ENCODE results near the gene FAM50A. TPM values are rescaled to one million over a fixed set of nuclear protein-coding genes. Genes with fewer than 3 reads are reported as not detected.

Gene FAM50A
- total and polyA plus RNA-seq, 11 donors: 27.7 to 119 (median 43.1) TPM

GRCh38 chrX:154457491-154458115 lies 13.7 kb downstream of the FAM50A start:
- Histone ChIP-seq H3K27me3 (no peaks in the 10 kb centered on the region), H3K36me3 (peaks cover 0 to 5% (median 0%) of the 10 kb centered on the region in 9 donors), H3K4me1 (peaks cover 0 to 13% (median 0%) of the 10 kb centered on the region in 12 donors), H3K27ac (peak overlapping the region in 9 of 12 donors; percentile 32 to 89 (median 68)), H3K9me3 (no peaks in the 10 kb centered on the region), H3K4me3 (peak overlapping the region in 11 of 12 donors; percentile 40 to 85 (median 62))
- TF ChIP-seq, protein P1, sequence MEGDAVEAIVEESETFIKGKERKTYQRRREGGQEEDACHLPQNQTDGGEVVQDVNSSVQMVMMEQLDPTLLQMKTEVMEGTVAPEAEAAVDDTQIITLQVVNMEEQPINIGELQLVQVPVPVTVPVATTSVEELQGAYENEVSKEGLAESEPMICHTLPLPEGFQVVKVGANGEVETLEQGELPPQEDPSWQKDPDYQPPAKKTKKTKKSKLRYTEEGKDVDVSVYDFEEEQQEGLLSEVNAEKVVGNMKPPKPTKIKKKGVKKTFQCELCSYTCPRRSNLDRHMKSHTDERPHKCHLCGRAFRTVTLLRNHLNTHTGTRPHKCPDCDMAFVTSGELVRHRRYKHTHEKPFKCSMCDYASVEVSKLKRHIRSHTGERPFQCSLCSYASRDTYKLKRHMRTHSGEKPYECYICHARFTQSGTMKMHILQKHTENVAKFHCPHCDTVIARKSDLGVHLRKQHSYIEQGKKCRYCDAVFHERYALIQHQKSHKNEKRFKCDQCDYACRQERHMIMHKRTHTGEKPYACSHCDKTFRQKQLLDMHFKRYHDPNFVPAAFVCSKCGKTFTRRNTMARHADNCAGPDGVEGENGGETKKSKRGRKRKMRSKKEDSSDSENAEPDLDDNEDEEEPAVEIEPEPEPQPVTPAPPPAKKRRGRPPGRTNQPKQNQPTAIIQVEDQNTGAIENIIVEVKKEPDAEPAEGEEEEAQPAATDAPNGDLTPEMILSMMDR (IDR thresholded peaks at IDR 0.05): no peak
- peak in 3 of 5 donors; percentile 23 to 65 (median 38) for DNase-seq
- 3 to 40% (median 18%) methylated on average over 27 to 65 of the region's 65 CpGs for WGBS, 4 donors
- ATAC-seq: peak in 3 of 4 donors; percentile 18 to 54 (median 46)
- intact Hi-C loops (cut with DNase I): no loop called here

DNA sequence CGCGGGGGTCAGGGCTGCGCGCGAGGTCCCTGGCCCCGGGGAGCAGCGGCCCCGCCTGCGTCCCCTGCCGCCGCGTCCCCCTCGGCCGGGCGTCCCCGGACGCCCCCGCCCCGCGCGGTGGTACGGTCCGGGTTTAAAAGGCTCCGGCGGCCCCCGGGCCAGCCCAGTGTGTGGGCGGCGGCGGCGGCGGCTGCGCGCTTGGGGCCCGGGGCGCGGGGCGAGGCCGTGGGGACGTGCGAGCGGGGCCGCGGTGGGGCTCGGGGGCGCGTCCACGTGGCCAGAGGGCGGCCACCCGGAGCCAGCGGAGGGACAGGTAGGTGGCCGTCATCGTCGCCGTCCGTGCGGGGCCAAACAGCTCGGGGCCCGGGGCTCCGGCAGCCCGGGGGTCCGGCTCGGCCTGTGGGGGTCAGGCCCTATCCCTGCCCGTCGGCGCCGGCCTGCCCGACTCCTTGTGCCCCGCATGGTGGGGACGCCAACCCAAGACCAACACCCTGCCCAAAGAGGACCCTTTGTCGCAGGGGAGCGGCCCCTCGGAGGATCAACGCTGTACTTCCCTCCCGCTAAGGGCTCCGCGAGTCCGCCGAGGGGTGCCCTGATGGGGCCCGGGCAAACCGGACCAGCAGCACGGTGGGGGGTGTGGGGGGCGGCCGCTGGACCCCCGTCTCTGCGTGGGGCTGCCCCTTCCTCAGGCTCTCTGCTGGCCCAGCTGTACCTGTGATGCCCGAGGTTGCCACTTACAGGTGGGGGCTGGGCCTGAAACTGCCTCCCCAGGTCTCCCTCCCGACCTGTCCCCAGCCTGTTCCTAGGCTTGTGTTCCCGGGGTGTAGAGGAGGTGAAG lies 14.4 kb downstream of the FAM50A start, which contains the start of gene PLXNA3:
TSS of gene PLXNA3 (plus strand) at position 166 of the 838 bp plus-strand sequence. CDS start 1,903 bp downstream, outside the sequence.
- TF ChIP-seq POLR2A (IDR thresholded peaks at IDR 0.05): peak in 1 of 2 donors; percentile 14
- TF ChIP-seq, protein P1 (IDR thresholded peaks at IDR 0.05): no peak

GRCh38 chrX:154458954-154459778 lies 15.2 kb downstream of the FAM50A start:
- 35 to 79% (median 50%) methylated on average over 14 to 15 of the region's 15 CpGs for WGBS, 4 donors
- no peaks in the 10 kb centered on the region for H3K9me3 ChIP-seq
- intact Hi-C loops (cut with DNase I): no loop called here

More for the DNA sequence above, 14.4 kb downstream of the FAM50A start, which contains the start of gene PLXNA3:
- Histone ChIP-seq H3K4me1 (peaks cover 0 to 13% (median 0%) of the 10 kb centered on the region in 12 donors), H3K27me3 (no peaks in the 10 kb centered on the region), H3K27ac (peak within 1 kb of the TSS in 10 of 12 donors; percentile 32 to 89 (median 68)), H3K36me3 (peaks cover 0 to 5% (median 0%) of the 10 kb centered on the region in 9 donors), H3K9me3 (no peaks in the 10 kb centered on the region), H3K4me3 (peak within 1 kb of the TSS; percentile 40 to 85 (median 62))
- peak in 4 of 5 donors; percentile 36 to 77 (median 58) for DNase-seq
- peak; percentile 43 to 75 (median 63) for ATAC-seq
- intact Hi-C loops (cut with DNase I): no loop called here
- WGBS, 4 donors: 0 to 51% (median 17%) methylated on average over 20 to 86 of the region's 88 CpGs

More at GRCh38 chrX:154458954-154459778, 15.2 kb downstream of the FAM50A start:
- peak in 4 of 5 donors; percentile 32 to 69 (median 56) for DNase-seq
- no peaks in the 10 kb centered on the region for H3K27me3 ChIP-seq
- peaks cover 0 to 8% (median 0%) of the 10 kb centered on the region in 9 donors for H3K36me3 ChIP-seq
- TF ChIP-seq, protein P1 (IDR thresholded peaks at IDR 0.05): no peak
- TF ChIP-seq POLR2A (IDR thresholded peaks at IDR 0.05): no peak
- peak overlapping the region in 8 of 12 donors; percentile 32 to 73 (median 68) for H3K27ac ChIP-seq
- peak; percentile 60 to 84 (median 80) for ATAC-seq
- H3K4me3 ChIP-seq: peak overlapping the region; percentile 40 to 85 (median 62)
- H3K4me1 ChIP-seq: peaks cover 0 to 13% (median 0%) of the 10 kb centered on the region in 12 donors

Measured in heart left ventricle (tissue), 16 donors.